ENCODE data around the gene PPFIA1. TPM values are rescaled to one million over a fixed set of nuclear protein-coding genes. Genes with fewer than 3 reads are reported as not detected.

PPFIA1 gene
- total and polyA plus RNA-seq, 10 of the 15 experiments (the other 5 are each of a cell fraction or from before 2014, with no cell fraction given), result 5.2 to 26.2 (median 15.8) TPM

DNA sequence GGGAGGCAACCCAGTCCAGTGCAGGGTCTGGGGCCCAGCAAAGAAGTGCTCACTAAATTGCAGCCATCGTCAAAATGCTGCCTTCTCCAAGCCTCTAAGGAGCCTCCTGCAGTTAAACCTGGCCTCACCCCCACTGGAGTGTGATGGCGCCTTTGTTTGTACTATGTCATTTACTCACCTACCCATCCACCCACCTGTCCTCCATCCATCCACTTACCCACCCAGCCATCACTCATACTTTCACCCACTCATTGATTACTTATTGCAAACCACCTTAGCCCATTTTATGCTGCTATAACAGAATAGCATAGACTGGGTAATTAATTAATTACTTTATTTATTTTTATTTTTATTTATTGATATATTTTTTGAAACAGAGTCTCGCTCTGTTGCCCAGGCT is 28.8 kb upstream of the PPFIA1 start (continued):
- TF ChIP-seq IKZF1 (conservative IDR thresholded peaks at IDR 0.05) (no peak), POLR2AphosphoS2 (IDR thresholded peaks at IDR 0.05; ENCODE audit: low read depth, low read length) (no peak), JUNB (IDR thresholded peaks at IDR 0.05) (no peak), HDAC2 (IDR thresholded peaks at IDR 0.05) (no peak), ETV6 (conservative IDR thresholded peaks at IDR 0.05 in 1 of 2, IDR thresholded peaks at IDR 0.05 in 1 of 2; ENCODE audit: borderline replicate concordance in 1 of 2, low read depth in 1 of 2) (no peak)

DNA sequence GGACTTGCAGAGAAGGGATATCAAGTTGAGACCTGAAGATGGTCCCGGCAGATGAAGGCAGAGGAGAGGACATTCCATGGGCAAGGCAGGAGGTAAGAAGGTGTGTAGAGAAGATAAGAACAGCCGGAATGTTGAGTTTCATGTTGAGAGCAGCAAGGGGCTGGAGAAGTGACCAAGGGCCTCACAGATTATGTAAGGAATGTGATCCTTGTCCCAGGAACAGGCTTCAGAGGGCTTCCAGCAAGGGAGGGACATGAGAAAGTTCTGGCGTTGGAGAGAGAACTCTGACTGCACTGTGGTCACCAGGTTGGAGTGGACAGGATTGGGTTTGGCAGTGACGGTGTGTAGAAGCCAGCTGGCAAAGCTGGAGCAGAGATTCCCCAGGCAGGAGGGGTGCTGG is 27.6 kb upstream of the PPFIA1 start:
- H3K4me2 ChIP-seq (ENCODE audit: control insufficient read depth, insufficient read depth), result no peak overlapping the region
- 51% methylated on average over 4 of the region's 4 CpGs for WGBS (ENCODE audit: insufficient coverage, insufficient replicate concordance, low lambda C conversion rate, missing lambda C conversion rate)
- peaks cover 0 to 2% of the 10 kb centered on the region in 2 experiments; a peak in 3 of 4 replicates for H3K27me3 ChIP-seq (replicated peaks in 1 of 2; ENCODE audit: control insufficient read depth in 2 of 2, insufficient read depth in 2 of 2, low read length in 1 of 2)
- BruUV-seq (replicated peaks), result no TSS peak
- ChIA-PET CTCF (no interaction called here), SMC1A (ENCODE audit: uncharacterized antibody, unreplicated experiment) (no interaction called here), RAD21 (ENCODE audit: unreplicated experiment) (no interaction called here), POLR2A (no interaction called here)
- no peaks in the 10 kb centered on the region for H3K36me3 ChIP-seq (ENCODE audit: control insufficient read depth in 2 of 2, insufficient read depth in 2 of 2, low read length in 1 of 2)
- no peaks in the 10 kb centered on the region; the same call in 1 of the 2 replicates for H4K20me1 ChIP-seq (ENCODE audit: control insufficient read depth, insufficient read depth)
- H3K9ac ChIP-seq (ENCODE audit: control insufficient read depth, insufficient read depth, low read length), result no peak overlapping the region
- no peak overlapping the region for H2AFZ ChIP-seq (ENCODE audit: control insufficient read depth, low read depth, low read length)
- H3K27ac ChIP-seq (ENCODE audit: control insufficient read depth, insufficient read depth), result no peak overlapping the region
- in situ Hi-C loops (cut with MboI) (no loop called here), intact Hi-C loops (cut with micrococcal nuclease; ENCODE audit: unreplicated experiment) (no loop called here)
- DNase-seq (ENCODE audit: low read depth, low spot score), result no peak
- no peaks in the 10 kb centered on the region; the same call in 2 of the 3 replicates for H3K9me3 ChIP-seq (replicated peaks; ENCODE audit: control insufficient read depth, insufficient read depth, low read length)
- no peak for FAIRE-seq
- H3K79me2 ChIP-seq (ENCODE audit: control insufficient read depth, insufficient read depth, low read length), result no peaks in the 10 kb centered on the region
- H3K4me1 ChIP-seq (ENCODE audit: control insufficient read depth, insufficient read depth, low read length), result no peaks in the 10 kb centered on the region
- H3K4me3 ChIP-seq, result no peak overlapping the region
- no peak for ATAC-seq
- TF ChIP-seq SMAD5 (IDR thresholded peaks at IDR 0.05; ENCODE audit: low read depth) (no peak), FOS (IDR thresholded peaks at IDR 0.05; ENCODE audit: borderline replicate concordance, extremely low read depth, insufficient read length) (no peak), RELA (IDR thresholded peaks at IDR 0.05; ENCODE audit: borderline replicate concordance, partially characterized antibody) (no peak), RCOR1 (conservative IDR thresholded peaks at IDR 0.05; ENCODE audit: low read depth, low read length) (no peak), ZSCAN29 (IDR thresholded peaks at IDR 0.05) (no peak), SUZ12 (IDR thresholded peaks at IDR 0.05; ENCODE audit: unreplicated experiment) (no peak), HDAC6 (IDR thresholded peaks at IDR 0.05; ENCODE audit: unreplicated experiment) (no peak), ZNF384 (IDR thresholded peaks at IDR 0.05; ENCODE audit: borderline replicate concordance, low read depth, low read length) (no peak), BACH1 (IDR thresholded peaks at IDR 0.05; ENCODE audit: borderline replicate concordance) (no peak), SIX5 (IDR thresholded peaks at IDR 0.05; ENCODE audit: low read depth, low read length, severe bottlenecking) (no peak)
- TF ChIP-seq, protein P1, sequence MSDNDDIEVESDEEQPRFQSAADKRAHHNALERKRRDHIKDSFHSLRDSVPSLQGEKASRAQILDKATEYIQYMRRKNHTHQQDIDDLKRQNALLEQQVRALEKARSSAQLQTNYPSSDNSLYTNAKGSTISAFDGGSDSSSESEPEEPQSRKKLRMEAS (IDR thresholded peaks at IDR 0.05; ENCODE audit: low read depth, low read length), result no peak
- TF ChIP-seq, protein P2, sequence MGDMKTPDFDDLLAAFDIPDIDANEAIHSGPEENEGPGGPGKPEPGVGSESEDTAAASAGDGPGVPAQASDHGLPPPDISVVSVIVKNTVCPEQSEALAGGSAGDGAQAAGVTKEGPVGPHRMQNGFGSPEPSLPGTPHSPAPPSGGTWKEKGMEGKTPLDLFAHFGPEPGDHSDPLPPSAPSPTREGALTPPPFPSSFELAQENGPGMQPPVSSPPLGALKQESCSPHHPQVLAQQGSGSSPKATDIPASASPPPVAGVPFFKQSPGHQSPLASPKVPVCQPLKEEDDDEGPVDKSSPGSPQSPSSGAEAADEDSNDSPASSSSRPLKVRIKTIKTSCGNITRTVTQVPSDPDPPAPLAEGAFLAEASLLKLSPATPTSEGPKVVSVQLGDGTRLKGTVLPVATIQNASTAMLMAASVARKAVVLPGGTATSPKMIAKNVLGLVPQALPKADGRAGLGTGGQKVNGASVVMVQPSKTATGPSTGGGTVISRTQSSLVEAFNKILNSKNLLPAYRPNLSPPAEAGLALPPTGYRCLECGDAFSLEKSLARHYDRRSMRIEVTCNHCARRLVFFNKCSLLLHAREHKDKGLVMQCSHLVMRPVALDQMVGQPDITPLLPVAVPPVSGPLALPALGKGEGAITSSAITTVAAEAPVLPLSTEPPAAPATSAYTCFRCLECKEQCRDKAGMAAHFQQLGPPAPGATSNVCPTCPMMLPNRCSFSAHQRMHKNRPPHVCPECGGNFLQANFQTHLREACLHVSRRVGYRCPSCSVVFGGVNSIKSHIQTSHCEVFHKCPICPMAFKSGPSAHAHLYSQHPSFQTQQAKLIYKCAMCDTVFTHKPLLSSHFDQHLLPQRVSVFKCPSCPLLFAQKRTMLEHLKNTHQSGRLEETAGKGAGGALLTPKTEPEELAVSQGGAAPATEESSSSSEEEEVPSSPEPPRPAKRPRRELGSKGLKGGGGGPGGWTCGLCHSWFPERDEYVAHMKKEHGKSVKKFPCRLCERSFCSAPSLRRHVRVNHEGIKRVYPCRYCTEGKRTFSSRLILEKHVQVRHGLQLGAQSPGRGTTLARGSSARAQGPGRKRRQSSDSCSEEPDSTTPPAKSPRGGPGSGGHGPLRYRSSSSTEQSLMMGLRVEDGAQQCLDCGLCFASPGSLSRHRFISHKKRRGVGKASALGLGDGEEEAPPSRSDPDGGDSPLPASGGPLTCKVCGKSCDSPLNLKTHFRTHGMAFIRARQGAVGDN (IDR thresholded peaks at IDR 0.05), result no peak

Data from GM12878 (cell line).